Measurements from ENCODE around the gene SSC5D.

DNA sequence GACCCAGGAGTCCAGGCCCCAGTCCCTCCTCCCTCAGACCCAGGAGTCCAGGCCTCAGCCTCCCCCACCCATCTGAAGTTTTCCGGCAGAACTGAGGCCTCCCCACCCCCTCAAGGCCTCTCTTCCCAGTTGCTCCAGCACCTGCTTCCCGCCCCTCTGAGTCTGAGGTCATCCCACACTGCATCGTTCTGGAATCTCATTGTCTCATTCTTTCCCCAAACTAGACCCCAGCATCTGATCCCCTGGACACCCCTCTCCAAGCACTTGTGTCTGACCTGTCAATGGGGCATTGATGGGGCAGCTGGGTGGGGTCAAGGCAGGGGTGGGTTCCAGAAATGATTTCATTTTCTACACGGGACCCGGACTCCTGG lies 49.5 kb downstream of the SSC5D start:
- TF ChIP-seq, protein P1, sequence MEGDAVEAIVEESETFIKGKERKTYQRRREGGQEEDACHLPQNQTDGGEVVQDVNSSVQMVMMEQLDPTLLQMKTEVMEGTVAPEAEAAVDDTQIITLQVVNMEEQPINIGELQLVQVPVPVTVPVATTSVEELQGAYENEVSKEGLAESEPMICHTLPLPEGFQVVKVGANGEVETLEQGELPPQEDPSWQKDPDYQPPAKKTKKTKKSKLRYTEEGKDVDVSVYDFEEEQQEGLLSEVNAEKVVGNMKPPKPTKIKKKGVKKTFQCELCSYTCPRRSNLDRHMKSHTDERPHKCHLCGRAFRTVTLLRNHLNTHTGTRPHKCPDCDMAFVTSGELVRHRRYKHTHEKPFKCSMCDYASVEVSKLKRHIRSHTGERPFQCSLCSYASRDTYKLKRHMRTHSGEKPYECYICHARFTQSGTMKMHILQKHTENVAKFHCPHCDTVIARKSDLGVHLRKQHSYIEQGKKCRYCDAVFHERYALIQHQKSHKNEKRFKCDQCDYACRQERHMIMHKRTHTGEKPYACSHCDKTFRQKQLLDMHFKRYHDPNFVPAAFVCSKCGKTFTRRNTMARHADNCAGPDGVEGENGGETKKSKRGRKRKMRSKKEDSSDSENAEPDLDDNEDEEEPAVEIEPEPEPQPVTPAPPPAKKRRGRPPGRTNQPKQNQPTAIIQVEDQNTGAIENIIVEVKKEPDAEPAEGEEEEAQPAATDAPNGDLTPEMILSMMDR (IDR thresholded peaks at IDR 0.05) = no peak
- no peak for TF ChIP-seq FOXJ3 (CRISPR knock-in tag; IDR thresholded peaks at IDR 0.05)
- TF ChIP-seq, protein P2, sequence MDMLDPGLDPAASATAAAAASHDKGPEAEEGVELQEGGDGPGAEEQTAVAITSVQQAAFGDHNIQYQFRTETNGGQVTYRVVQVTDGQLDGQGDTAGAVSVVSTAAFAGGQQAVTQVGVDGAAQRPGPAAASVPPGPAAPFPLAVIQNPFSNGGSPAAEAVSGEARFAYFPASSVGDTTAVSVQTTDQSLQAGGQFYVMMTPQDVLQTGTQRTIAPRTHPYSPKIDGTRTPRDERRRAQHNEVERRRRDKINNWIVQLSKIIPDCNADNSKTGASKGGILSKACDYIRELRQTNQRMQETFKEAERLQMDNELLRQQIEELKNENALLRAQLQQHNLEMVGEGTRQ (IDR thresholded peaks at IDR 0.05; ENCODE audit: borderline replicate concordance, low read depth, low read length) = no peak
- TF ChIP-seq ELF1 (IDR thresholded peaks at IDR 0.05) = no peak
- TF ChIP-seq, protein P3, sequence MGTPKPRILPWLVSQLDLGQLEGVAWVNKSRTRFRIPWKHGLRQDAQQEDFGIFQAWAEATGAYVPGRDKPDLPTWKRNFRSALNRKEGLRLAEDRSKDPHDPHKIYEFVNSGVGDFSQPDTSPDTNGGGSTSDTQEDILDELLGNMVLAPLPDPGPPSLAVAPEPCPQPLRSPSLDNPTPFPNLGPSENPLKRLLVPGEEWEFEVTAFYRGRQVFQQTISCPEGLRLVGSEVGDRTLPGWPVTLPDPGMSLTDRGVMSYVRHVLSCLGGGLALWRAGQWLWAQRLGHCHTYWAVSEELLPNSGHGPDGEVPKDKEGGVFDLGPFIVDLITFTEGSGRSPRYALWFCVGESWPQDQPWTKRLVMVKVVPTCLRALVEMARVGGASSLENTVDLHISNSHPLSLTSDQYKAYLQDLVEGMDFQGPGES (IDR thresholded peaks at IDR 0.05; ENCODE audit: low read depth, low read length) = no peak
- TF ChIP-seq POLR2AphosphoS5 (IDR thresholded peaks at IDR 0.05; ENCODE audit: low read depth, low read length) = no peak
